NK-92 (cell line): ENCODE results near the gene ADM2.
"Not testable (repeated sequence)": the region's sequence is repeated elsewhere in the genome, so short reads cannot be mapped to it uniquely, and the experiment has no call there.

ENCODE experiments used
- DNase-seq: peaks from one replicate; lab custom pipeline; 2025; ENCODE audit not compliant: unreplicated experiment; lab: John Stamatoyannopoulos, UW

The ADM2 gene, protein sequence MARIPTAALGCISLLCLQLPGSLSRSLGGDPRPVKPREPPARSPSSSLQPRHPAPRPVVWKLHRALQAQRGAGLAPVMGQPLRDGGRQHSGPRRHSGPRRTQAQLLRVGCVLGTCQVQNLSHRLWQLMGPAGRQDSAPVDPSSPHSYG

DNA sequence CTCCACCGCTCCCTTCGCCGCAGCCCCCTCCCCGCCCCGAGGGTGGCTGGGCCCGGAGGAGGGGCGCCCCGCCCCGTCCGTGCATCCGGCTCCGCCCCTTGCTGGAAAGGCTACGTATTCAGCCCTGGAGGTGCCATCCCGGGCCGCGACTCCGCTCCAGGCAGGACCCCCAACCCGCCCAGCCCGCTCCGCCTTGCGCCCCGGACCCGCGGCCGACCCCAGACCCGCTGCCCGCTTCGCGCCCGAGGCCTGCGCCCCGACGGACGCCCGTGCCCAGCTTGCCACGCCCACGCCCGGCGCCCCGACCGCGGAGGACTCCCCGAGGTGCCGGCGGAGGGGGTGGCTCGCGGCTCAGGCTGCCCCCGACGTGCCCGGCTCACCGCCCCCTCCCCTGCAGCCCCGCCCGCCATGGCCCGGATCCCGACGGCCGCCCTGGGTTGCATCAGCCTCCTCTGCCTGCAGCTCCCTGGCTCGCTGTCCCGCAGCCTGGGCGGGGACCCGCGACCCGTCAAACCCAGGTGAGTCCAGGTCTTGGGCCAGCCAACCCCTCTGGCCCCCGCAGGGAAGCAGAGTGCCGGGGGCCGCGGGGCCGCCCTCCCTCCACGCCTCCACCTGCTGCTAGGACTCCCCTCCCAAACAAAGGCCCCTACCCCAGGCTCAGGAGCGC, at the start of gene ADM2:
TSS of gene ADM2 (plus strand) at position 104 of the 667 bp plus-strand sequence. CDS start at position 409, 305 bp downstream.
- no peak for DNase-seq

DNA sequence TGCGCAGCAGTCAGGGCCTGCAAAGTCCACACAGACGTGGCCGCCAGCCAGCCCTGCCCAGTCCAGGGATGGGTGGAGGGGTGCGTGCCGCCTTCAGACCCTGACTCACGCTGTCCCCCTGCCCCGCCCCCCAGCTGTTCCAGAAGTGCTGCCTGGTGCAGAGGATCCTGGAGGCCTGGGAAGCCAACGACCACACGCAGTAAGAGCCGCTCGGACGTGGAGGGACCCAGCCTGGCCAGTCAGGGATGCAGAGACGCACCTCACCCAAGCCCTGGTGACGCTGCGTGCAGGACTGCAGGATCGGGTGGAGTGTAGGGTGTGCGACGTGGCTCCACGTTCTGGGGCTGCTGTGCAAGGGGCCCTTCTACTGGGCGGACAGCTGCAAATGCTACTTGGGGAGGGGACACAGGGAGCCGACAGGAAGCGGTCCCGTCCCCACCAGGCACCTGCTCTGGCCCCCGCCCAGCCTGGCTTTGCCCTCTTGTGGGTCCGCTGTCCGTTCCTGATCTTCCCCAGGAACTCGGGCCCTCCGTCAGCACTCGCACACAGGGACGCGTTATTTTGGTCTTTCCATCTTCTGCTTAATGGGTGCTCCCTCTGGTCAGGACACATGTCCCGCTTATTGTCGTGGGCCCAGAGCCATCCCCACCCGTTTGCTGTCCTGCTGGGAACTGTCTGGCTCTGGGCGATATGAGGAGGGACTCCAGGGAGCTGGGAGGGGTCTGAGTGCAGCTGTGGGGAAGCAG, 49.0 kb upstream of the ADM2 start:
- DNase-seq, result no peak

DNA sequence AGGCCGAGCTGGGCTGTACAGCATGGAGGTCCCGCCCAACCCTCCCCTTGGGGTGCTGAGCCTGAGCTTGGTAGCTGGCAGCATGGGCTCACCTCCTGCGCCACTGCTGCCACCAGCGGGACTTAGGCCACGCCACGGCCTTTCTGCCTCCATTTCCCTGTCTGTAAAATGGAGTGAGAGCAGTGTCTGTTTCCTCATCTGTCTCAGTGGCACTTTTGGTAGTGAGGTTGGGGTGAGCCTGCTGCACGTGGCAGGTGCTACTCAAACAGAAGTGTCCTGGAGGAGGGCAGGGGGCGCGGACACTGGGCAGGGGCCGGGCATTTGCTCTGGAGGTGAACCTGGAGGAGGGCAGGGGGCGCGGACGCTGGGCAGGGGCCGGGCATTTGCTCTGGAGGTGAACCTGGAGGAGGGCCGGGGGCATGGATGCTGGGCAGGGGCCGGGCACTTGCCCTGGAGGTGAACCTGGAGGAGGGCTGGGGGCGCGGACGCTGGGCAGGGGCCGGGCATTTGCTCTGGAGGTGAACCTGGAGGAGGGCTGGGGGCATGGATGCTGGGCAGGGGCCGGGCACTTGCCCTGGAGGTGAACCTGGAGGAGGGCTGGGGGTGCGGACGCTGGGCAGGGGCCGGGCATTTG, 48.3 kb upstream of the ADM2 start:
- DNase-seq, result not testable (repeated sequence)

DNA sequence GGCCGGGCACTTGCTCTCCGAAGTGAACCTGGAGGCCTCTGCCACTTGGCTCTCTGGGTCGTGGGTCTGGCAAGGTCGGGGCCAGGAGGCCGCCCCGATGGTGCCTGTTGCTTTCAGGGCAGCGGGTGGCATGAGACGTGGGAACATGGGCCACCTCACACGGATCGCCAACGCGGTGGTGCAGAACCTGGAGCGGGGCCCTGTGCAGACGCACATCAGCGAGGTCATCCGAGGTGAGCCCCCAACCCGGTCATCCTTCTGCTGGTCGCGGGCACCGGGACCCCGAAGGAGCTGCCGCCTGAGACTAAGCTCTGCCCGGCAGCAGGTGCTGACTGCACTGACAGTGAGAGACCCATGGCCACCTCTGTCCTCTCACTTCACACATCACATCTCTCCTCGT, 46.5 kb upstream of the ADM2 start:
- DNase-seq, result no peak

DNA sequence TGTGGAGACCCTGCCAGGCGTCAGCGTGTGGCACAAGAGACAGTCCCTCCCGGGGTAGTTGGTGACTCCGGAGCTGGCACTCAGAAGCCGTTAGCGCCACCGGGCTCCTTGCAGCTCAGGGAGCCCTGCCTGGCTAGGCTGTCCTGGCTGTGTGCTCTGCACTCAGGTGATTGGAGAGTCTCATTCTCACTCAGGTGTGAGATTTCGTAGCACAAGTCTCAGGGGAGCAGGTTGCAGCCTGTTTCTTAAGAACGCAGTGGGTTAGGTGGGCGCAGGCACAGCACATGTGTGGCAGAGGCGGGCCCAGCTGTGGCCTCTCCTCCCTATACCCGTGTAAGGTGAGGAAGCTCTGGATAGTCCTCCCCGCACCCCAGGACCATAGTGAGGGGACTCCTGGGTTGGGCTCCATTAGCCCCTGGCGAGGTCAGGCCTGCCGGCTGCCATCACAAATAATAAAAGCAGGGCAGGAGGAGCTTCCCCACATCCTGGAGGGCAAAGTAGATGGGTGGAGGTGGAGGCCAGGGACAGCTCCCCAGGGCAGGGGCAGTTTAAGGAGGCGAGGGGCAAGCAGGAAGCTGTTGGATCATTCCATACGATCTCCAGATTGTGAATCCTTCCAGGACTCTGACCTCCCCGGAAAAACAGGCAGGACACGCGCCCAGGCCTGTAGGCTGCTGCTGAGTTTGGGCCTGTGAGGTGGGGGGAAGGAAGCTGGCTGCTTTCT, 45.9 kb upstream of the ADM2 start:
- no peak for DNase-seq

DNA sequence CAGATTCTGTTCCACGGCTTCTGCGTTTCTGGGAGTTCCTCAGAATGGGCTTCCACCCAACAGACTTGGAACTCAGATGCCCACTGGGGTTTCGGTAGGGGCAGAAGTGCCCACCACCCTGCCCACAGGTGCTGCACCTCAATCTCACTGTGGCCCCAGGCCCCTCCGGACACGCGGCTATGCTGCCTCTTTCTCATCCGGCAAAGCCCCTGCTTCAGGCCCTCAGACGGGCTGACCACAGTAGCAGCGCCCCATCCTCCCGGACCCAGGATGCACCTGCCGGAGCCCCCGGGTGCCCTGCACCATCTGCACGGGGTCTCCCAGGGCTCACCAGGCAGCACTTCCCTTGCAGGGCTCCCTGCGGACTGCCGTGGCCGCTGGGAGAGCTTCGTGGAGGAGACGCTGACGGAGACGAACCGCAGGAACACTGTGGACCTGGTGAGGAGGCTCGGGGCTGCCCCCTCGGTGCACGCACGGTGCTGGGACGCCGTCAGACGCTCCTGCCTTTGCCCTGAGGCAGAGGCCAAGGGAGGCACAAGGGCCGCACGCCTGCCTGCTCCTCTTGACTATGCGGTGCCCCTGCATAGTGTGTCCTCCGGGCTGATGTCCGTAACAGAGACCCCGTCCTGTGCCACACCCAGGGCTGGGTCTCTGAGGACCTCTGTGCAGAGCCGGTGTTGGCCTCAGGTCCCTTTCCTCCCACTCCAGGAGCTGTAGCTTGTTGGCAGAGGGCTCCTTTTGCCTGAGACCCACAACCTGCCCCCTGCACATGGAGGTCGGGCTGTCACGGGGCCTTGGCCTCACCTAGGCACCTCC, 45.1 kb upstream of the ADM2 start:
- no peak for DNase-seq

DNA sequence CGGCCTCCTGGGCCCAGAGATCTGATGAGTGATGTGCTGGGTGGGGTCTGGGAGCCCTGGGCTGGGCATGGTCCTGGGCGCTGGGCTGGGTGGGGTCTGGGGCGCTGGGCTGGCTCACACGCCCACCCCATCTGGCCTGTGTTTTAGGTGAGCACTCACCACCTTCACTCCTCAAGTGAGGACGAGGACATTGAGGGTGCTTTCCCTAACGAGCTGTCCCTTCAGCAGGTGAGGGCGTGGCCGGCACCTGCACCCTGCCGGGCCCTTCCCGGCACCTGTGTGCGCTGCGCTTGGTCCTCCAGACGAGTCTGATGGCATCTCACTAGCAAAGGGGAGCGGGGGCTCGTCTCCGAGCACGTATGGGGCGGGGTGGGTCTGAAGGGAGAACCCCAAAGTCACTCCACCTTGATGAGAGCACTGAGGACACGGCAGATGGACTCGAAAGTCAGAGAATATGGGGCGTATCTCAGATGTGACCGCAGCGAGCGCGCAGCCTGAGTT, 44.5 kb upstream of the ADM2 start:
- no peak for DNase-seq

DNA sequence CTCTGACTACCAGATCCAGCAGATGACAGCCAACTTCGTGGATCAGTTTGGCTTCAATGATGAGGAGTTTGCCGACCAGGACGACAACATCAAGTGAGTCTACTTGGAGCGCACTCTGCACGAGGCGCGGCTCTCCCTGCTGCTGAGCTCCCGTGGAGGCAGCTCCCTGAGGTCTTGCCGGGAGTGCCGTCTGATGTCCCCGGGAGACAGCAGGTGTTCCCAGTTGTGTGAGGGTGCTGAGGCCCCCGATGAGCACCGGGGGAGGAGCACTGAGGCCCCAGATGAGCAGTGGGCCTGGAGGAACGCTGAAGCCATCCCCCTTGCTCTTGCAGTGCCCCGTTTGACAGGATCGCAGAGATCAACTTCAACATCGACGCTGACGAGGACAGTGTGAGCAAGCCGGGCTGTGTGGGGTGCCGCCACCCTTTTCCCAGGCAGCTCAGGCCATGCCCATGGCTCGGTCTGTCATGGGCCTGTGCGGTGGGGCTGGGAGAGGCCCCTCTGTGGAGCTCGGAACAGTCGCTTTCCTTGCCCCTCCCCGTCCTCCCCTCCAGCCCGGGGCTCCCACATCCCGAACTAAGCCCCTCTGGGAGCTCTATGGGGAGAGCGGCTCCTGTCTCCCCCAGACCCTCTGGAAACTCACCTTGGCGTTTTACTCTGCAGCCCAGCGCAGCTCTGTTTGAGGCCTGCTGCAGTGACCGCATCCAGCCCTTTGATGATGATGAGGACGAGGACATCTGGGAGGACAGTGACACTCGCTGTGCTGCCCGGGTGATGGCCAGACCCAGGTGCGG, 43.6 kb upstream of the ADM2 start:
- DNase-seq, result no peak

DNA sequence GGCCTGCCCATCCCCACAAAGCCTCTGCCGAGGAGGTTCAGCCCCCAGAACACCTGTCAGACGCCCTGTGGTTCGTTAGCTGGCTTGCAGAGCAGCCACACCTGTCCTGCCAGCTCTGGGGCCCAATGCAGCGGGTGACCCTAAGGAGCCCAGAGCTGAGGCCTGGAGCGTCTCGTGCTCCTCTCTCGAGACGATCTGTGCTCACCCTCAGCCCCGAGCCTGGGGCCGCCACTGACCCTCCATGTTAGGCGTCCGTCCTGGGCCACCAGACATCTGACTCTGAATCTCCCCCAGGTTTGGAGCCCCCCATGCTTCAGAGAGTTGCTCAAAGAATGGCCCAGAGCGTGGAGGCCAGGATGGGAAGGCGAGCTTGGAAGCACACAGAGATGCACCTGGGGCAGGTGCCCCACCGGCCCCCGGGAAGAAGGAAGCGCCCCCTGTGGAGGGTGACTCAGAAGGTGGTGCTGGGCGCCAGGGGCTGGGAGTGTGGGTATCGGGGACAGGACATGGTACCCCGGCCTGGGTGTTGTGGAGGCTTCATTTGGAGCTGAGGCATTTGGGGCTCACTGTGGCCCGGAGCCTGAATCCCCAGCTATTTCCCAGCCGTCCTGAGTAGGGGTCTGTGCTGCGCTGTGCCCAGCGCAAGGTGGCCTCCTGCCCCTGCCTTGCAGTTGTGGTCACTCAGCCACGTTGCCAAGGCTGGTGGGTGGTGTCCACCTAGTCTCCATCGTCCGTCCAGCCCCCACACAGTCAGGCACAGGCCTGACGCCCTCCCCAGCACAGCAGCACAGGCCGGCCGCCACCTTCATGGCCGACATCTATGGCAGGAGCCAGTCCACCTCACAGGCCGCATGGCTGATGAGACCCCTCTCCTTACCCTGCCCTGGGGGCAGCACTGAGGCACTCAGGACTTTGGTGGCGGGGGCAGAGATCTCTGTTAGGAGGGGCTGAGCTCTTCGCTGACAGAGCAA, 42.8 kb upstream of the ADM2 start:
- DNase-seq, result no peak

DNA sequence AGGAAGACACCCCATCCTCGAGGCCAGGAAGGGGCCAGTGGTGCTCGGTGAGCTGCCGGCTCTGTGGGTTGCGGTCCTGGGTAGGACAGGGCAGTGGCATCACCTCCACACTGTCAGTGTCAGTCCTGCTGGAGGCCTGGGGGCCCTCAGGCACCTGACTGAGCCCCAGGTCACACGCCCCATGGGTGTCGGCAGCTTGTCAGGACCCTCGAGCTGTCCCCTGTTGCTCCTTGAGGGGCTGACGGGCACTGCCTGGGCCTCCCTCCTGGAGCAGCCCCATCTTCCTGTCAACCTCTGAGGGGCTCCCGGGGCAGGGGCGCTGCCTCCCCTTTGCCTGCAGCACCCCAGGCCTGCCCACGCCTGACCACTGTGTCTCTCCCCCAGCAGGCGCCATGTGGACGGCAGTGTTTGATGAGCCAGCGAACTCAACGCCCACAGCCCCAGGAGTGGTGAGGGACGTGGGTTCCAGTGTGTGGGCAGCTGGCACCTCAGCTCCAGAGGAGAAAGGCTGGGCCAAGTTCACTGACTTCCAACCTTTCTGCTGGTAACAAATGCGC, 42.0 kb upstream of the ADM2 start:
- DNase-seq, result no peak

DNA sequence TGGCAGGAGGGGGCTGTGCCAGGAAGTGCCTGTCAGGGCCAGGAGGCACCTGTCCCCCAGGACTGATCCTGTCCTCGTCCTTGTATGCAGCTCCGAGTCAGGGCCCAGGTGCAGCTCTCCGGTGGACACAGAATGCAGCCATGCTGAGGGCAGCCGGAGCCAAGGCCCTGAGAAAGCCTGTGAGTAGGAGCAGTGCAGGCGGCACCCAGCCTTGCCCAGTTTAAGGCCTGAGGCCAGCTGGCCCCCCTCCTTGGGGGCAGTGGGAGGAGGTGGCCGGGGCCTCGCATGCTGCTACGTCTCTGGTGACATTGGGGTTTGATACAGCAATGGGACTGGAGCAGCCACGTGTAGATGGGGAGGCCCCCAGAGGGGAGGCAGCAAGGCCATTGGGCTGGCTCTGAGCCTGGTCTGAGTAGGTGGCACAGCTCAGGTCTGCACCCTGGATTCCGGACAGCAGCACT, 41.4 kb upstream of the ADM2 start:
- no peak for DNase-seq

DNA sequence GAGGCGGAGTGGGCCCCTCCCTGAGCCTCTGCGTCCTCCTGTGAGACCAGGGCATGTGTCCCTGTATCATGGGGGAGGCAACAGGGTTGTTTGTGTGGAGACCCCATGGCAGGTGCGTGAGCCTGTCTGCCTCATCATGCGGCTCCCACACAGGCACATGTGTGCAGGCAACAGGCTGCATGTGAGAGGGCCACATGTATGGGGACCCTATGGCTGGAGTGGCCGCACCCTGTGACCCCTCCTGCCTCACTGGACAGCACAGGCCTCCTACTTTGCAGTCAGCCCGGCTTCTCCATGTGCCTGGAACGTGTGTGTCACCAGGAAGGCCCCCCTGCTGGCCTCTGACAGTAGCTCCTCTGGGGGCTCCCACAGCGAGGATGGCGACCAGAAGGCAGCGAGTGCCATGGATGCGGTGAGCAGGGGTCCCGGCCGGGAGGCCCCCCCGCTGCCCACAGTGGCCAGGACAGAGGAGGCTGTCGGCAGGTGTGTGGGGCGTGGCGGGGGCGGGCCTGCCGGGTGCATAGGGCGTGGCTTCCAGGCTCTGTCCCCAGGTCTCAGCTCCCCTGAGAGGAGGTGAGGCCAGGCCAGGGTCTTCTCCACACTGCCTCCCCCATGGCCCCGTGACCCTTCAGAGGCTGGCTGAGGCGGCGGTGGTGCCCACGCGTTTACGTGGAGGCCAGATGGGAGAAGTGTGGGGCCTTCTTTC, 40.6 kb upstream of the ADM2 start:
- no peak for DNase-seq

DNA sequence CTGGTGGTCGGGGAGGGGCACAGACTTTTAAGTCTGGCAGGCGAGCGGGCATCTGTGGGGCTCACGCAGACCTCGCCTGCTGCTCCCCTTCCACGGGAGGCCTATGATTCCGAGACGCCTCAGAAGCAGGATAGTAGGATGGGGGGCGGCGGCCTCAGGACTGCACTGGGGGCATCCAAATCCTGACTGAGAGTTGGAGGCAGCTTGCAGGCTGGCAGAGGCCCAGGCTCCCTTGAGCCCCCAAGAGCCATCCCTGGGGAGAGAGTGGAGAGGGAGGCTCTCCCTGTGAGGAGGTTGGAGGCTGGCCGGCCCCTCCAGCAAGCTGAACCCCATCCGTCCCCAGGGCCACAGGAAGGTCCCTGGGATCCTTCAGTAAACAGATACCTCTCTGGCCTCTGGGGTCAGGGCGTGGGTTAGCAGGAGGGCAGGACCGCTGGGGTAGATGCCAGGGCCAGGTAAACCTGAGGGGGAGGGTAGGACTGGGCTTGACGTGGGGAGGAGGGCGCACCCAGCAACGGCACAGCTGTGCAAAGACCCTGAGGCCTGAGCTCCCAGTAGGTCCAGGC, 39.8 kb upstream of the ADM2 start:
- no peak for DNase-seq

DNA sequence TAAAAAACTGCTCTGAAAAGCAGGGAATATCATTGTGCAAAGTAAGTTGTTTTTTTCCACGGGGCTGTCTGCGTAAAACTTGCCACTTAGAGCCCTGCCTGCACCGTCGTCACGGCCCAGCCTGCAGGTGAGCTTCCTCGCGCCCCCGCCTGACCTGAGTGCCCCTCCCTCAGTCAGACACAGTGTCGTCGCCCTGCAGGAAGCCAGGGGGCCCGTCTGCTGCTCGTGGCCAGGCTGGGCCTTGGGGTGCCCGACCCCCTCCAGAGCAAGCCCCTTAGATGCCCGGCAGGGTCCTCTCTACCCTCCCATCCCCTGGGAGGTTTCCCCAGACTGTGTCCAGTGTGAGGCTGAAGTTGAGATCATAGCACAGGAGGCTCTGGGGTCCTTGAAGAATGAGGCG, 38.1 kb upstream of the ADM2 start:
- DNase-seq, result no peak

DNA sequence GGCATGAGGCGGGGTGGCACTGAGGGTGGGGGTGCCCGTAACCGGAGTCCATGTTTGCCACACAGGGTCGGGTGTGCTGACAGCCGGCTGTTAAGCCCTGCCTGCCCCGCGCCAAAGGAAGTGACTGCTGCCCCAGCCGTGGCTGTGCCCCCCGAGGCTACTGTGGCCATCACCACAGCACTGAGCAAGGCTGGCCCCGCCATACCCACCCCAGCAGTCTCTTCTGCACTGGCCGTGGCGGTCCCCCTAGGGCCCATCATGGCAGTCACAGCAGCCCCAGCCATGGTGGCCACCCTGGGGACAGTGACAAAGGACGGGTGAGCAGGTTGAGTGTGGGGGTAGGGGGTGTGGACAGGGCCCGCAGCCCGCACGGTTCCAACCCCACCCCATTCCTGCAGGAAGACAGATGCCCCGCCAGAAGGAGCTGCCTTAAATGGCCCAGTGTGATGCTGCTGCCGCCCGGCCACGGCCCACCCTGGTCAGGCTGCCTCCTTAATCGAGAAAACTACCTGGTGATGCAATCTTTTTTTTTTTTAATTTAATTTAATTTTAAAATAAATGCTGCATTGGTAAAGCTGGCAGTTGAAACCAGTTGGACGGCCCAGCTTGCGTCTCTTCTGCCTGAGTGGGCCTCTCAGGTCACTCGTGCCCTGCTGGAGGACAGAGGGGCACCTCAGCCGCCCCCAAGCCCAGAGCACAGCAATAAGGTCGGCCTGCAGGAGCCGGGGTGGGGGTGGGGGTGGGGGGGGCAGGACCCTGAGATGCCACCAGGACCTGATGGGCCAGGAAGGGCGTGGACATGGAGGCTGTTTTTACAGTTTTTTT, 37.3 kb upstream of the ADM2 start:
- no peak for DNase-seq

DNA sequence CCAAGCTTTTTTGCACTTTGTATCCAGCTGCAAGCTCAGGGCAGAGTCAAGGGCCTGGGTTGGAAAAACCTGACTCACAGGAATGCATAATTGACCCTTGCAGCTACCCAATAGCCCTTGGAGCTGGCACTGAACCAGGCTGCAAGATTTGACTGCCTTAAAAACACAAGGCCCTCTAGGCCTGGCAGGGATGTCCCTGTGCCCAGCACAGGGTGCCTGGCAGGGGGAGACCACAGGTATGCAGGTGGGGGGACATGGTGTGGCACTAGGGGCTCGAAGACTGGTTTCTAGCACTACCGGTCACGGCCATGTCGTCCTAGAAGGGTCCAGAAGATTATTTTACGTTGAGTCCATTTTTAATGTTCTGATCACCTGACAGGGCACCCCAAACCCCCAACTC, 36.7 kb upstream of the ADM2 start:
- no peak for DNase-seq
